Adipose tissue (tissue), 3 donors: Measurements from ENCODE around the gene RASAL2. TPM values are rescaled to one million over a fixed set of nuclear protein-coding genes. Genes with fewer than 3 reads are reported as not detected.
"Not testable (repeated sequence)": the region's sequence is repeated elsewhere in the genome, so short reads cannot be mapped to it uniquely, and the experiment has no call there.

Source experiments
- H3K27ac ChIP-seq: one replicate; pipeline ENCODE4 v1.5.1; 2013; ENCODE audit warnings: low read depth, low read length
- WGBS, 3 donors: extraction: QIAGEN DNeasy Blood & Tissue Kit; methylation state at CpG; one replicate each; pipeline ENCODE4 v1.1.7; 2013; 5-methylcytosine and 5-hydroxymethylcytosine counted together
- polyA plus RNA-seq, 3 donors: library from polyadenylated mRNA; stranded (reverse); fragments of 200-250 nt; gene quantifications; one replicate each; pipeline ENCODE4 v1.2.3, GENCODE V29; 2013
- donor health status: healthy with polysubstance abuse.
- donor health status: Bipolar disorder and iron deficiency.
- donor health status: healthy.

RASAL2 gene
- polyA plus RNA-seq, 3 donors = 2.8 to 7.0 (median 3.3) TPM

- 95 to 100% (median 97%) methylated on average over 1 of the region's 1 CpG for WGBS, 3 donors
- H3K27ac ChIP-seq = no peak overlapping the region
These were observed 200.8 kb downstream of the RASAL2 start for GRCh38 chr1:178294654-178295053.

- H3K27ac ChIP-seq = no peak overlapping the region
These were observed 206.4 kb downstream of the RASAL2 start for GRCh38 chr1:178300352-178300699.

- no peak overlapping the region for H3K27ac ChIP-seq
- WGBS, 3 donors = 92 to 100% (median 93%) methylated on average over 1 of the region's 1 CpG
These were observed 207.2 kb downstream of the RASAL2 start for GRCh38 chr1:178301141-178301540.

- no peak overlapping the region for H3K27ac ChIP-seq
These were observed 213.4 kb downstream of the RASAL2 start for GRCh38 chr1:178307264-178307663.

GRCh38 chr1:178308438-178308837 lies 214.5 kb downstream of the RASAL2 start:
- no peak overlapping the region for H3K27ac ChIP-seq

More at GRCh38 chr1:178307264-178307663, 213.4 kb downstream of the RASAL2 start:
- 77 to 79% (median 79%) methylated on average over 1 of the region's 1 CpG for WGBS, 3 donors

GRCh38 chr1:178310685-178311105 lies 216.8 kb downstream of the RASAL2 start:
- H3K27ac ChIP-seq = no peak overlapping the region
- 0 to 3% (median 2%) methylated on average over 1 of the region's 1 CpG for WGBS, 3 donors

- 50 to 82% (median 79%) methylated on average over 1 of the region's 1 CpG for WGBS, 3 donors
- H3K27ac ChIP-seq = no peak overlapping the region
These were observed 217.3 kb downstream of the RASAL2 start for GRCh38 chr1:178311164-178311563.

- WGBS, 3 donors = 50 to 86% (median 80%) methylated on average over 24 to 29 of the region's 30 CpGs
- not testable (repeated sequence) for H3K27ac ChIP-seq
These were observed 226.5 kb downstream of the RASAL2 start for GRCh38 chr1:178320280-178320982.

- H3K27ac ChIP-seq = no peak overlapping the region
- 49 to 61% (median 59%) methylated on average over 1 of the region's 1 CpG for WGBS, 3 donors
These were observed 229.2 kb downstream of the RASAL2 start for GRCh38 chr1:178323067-178323466.

- H3K27ac ChIP-seq = no peak overlapping the region
- WGBS, 3 donors = 91 to 97% (median 97%) methylated on average over 1 of the region's 1 CpG
These were observed 230.1 kb downstream of the RASAL2 start for GRCh38 chr1:178324003-178324402.

GRCh38 chr1:178328728-178329127 lies 234.8 kb downstream of the RASAL2 start:
- no peak overlapping the region for H3K27ac ChIP-seq
- WGBS, 3 donors = 83 to 90% (median 89%) methylated on average over 3 of the region's 3 CpGs

- no peak overlapping the region for H3K27ac ChIP-seq
- 82 to 92% (median 89%) methylated on average over 1 of the region's 1 CpG for WGBS, 3 donors
These were observed 236.2 kb downstream of the RASAL2 start for GRCh38 chr1:178330153-178330552.

- WGBS, 3 donors = 80 to 88% (median 87%) methylated on average over 7 of the region's 7 CpGs
- no peak overlapping the region for H3K27ac ChIP-seq
These were observed 237.1 kb downstream of the RASAL2 start for GRCh38 chr1:178330848-178331497.

GRCh38 chr1:178335426-178335825 lies 241.5 kb downstream of the RASAL2 start:
- no peak overlapping the region for H3K27ac ChIP-seq
- 83 to 89% (median 87%) methylated on average over 3 of the region's 3 CpGs for WGBS, 3 donors

- no peak overlapping the region for H3K27ac ChIP-seq
These were observed 243.3 kb downstream of the RASAL2 start for GRCh38 chr1:178337091-178337706.

GRCh38 chr1:178339834-178340233 lies 245.9 kb downstream of the RASAL2 start:
- 70 to 84% (median 76%) methylated on average over 1 of the region's 1 CpG for WGBS, 3 donors
- H3K27ac ChIP-seq = no peak overlapping the region

- no peak overlapping the region for H3K27ac ChIP-seq
- WGBS, 3 donors = 30 to 57% (median 56%) methylated on average over 10 of the region's 10 CpGs
These were observed 247.5 kb downstream of the RASAL2 start for GRCh38 chr1:178341261-178341956.

GRCh38 chr1:178342745-178343144 lies 248.8 kb downstream of the RASAL2 start:
- H3K27ac ChIP-seq = no peak overlapping the region
- WGBS, 3 donors = 80 to 92% (median 90%) methylated on average over 2 of the region's 2 CpGs

- H3K27ac ChIP-seq = no peak overlapping the region
- WGBS, 3 donors = 17 to 31% (median 26%) methylated on average over 5 of the region's 5 CpGs
These were observed 250.7 kb downstream of the RASAL2 start for GRCh38 chr1:178344513-178345091.
